GM18868 (cell line): ENCODE results near the gene PHF19.
A peak's percentile ranks its signal among the peaks of the same experiment; 100 is the strongest.

Source experiments
- ATAC-seq: cut with Tn5 transposase; IDR thresholded peaks from one replicate; pipeline ENCODE4 v1.9.1; 2021; ENCODE audit warnings: mild to moderate bottlenecking, moderate library complexity; ENCODE audit not compliant: unreplicated experiment

PHF19 gene

GRCh38 chr9:120892748-120893610, 16.0 kb upstream of the PHF19 start:
- ATAC-seq = peak; percentile 61

GRCh38 chr9:120891884-120892747, 15.1 kb upstream of the PHF19 start:
- peak; percentile 21 for ATAC-seq

GRCh38 chr9:120891245-120891883, 14.4 kb upstream of the PHF19 start:
- no peak for ATAC-seq

- no peak for ATAC-seq
These were observed 13.6 kb upstream of the PHF19 start for GRCh38 chr9:120890320-120891244.

- no peak for ATAC-seq
These were observed 12.8 kb upstream of the PHF19 start for GRCh38 chr9:120889606-120890271.

- ATAC-seq = no peak
These were observed 11.6 kb upstream of the PHF19 start for GRCh38 chr9:120888626-120889025.

- peak; percentile 55 for ATAC-seq
These were observed 9.5 kb upstream of the PHF19 start for GRCh38 chr9:120886490-120886967.

- peak; percentile 9 for ATAC-seq
These were observed 9.0 kb upstream of the PHF19 start for GRCh38 chr9:120885958-120886357.

GRCh38 chr9:120885457-120885856, 8.5 kb upstream of the PHF19 start:
- no peak for ATAC-seq

GRCh38 chr9:120883608-120883996, 6.6 kb upstream of the PHF19 start:
- no peak for ATAC-seq

GRCh38 chr9:120882935-120883607, 6.1 kb upstream of the PHF19 start:
- ATAC-seq = no peak

- no peak for ATAC-seq
These were observed 2.5 kb upstream of the PHF19 start for GRCh38 chr9:120879446-120879845.

GRCh38 chr9:120878188-120879130, 1.5 kb upstream of the PHF19 start:
- ATAC-seq = no peak

- peak; percentile 34 for ATAC-seq
These were observed 467 bp upstream of the PHF19 start for GRCh38 chr9:120877276-120878034.

GRCh38 chr9:120875954-120876841, 790 bp downstream of the PHF19 start:
- ATAC-seq = peak; percentile 57

GRCh38 chr9:120875643-120875953, 1.4 kb downstream of the PHF19 start:
- no peak for ATAC-seq
